PFSK-1 (cell line): Measurements from ENCODE around the gene PAPPA.

Experiments used
- FOXP2 ChIP-seq: optimal IDR thresholded peaks from 2 replicates; pipeline ENCODE3; 2011; ENCODE audit warnings: borderline replicate concordance, control low read depth, inconsistent platforms; ENCODE audit not compliant: insufficient read depth; ENCODE audit errors: extremely low read length, extremely low read depth
- POLR2AphosphoS5 ChIP-seq: IDR thresholded peaks from 2 replicates; pipeline ENCODE4 v1.6.1; 2012; ENCODE audit warnings: low read depth, mild to moderate bottlenecking, control low read depth, low read length, moderate library complexity
- REST ChIP-seq, 2 experiments: IDR thresholded peaks; 2 replicates each; pipeline versions ENCODE4 v1.6.1 to v1.8.0; 2011 to 2012; ENCODE audit warnings: low read depth in 2 of 2, low read length in 2 of 2, control low read depth in 1 of 2, inconsistent platforms in 1 of 2, mild to moderate bottlenecking in 1 of 2, moderate library complexity in 1 of 2; ENCODE audit not compliant: insufficient read depth in 1 of 2
- SIN3A ChIP-seq: IDR thresholded peaks from 2 replicates; pipeline ENCODE4 v1.6.1; 2012; ENCODE audit warnings: mild to moderate bottlenecking, low read length, moderate library complexity, borderline replicate concordance; ENCODE audit not compliant: insufficient read depth
- TAF1 ChIP-seq: IDR thresholded peaks from 2 replicates; pipeline ENCODE4 v1.6.1; 2012; ENCODE audit warnings: low read length, control low read depth, borderline replicate concordance; ENCODE audit not compliant: insufficient read depth

DNA sequence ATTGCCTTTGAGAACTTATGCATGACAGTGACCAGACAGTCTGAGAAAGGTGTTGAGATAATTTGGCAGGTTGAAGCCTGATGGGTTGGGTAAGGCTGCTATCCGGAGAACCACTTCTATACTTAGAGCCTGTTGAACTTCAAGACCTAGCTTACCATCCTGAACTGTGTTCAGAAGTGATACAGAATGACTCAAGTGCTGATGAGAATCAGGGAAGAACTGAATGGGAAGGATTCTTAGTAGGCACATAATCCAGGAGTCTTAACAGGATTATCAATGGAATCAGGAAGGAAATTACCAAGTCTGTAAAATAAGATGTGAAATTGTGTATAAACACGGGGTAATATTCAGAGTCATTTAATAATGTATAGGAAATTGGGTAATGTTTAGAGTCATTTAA, 9.0 kb upstream of the PAPPA start:
- TF ChIP-seq POLR2AphosphoS5 (no peak), TAF1 (no peak), SIN3A (no peak), REST (IDR thresholded peaks at IDR 0.05; ENCODE audit: insufficient read depth in 1 of 2, low read depth in 2 of 2, low read length in 2 of 2) (no peak), FOXP2 (no peak)
